C4-2B (cell line): ENCODE measurements around the gene UBAP1.

Source experiments
- ZFX ChIP-seq: fragments of 450-650 bp; IDR thresholded peaks from 2 replicates; pipeline ENCODE4 v1.6.1; 2017
- TF ChIP-seq, protein P1 (sequence below): fragments of 450-650 bp; conservative IDR thresholded peaks from 2 replicates; pipeline ENCODE4 v1.5.1; 2017; ENCODE audit warnings: mild to moderate bottlenecking

DNA sequence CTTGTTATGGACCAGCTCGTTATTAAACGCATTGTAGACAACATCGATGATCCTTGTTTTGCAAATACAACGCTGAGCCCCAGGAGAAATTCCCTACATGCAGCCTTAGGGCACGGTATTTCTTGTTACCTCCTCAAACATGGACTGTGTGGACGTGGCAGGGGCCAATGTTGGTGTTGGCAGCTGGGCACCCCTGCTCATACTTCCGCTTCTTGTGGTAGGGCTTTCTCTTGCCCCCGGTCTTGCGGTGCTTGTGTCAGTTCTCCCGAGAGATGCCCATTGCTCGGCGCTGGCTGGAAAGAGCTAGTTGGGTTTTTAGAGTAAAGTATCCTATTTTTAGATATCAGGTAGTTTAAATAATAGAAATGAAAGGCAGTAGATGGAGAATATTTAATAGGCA, 45.5 kb downstream of the UBAP1 start:
- TF ChIP-seq, protein P1, sequence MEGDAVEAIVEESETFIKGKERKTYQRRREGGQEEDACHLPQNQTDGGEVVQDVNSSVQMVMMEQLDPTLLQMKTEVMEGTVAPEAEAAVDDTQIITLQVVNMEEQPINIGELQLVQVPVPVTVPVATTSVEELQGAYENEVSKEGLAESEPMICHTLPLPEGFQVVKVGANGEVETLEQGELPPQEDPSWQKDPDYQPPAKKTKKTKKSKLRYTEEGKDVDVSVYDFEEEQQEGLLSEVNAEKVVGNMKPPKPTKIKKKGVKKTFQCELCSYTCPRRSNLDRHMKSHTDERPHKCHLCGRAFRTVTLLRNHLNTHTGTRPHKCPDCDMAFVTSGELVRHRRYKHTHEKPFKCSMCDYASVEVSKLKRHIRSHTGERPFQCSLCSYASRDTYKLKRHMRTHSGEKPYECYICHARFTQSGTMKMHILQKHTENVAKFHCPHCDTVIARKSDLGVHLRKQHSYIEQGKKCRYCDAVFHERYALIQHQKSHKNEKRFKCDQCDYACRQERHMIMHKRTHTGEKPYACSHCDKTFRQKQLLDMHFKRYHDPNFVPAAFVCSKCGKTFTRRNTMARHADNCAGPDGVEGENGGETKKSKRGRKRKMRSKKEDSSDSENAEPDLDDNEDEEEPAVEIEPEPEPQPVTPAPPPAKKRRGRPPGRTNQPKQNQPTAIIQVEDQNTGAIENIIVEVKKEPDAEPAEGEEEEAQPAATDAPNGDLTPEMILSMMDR, result no peak
- TF ChIP-seq ZFX, result no peak
